HepG2 (cell line): ENCODE results near the gene ZNF616. TPM values are rescaled to one million over a fixed set of nuclear protein-coding genes. Genes with fewer than 3 reads are reported as not detected.

Source experiments
- ATF1 ChIP-seq: IDR thresholded peaks from 2 replicates; pipeline ENCODE4 v1.6.1; 2016; ENCODE audit warnings: mild to moderate bottlenecking, control low read depth
- CBX2 ChIP-seq, 2 experiments: fragments of 200-600 bp in 1 of 2; sonication (generic); formaldehyde crosslinking in 1 of 2; IDR thresholded peaks; 2 replicates each; pipeline versions ENCODE4 v1.7.0 to v1.8.1; 2018 to 2022; ENCODE audit warnings: low read depth in 2 of 2, low read length in 1 of 2, mild to moderate bottlenecking in 1 of 2, missing genetic modification reagents in 1 of 2
- KLF11 ChIP-seq: IDR thresholded peaks from 2 replicates; pipeline ENCODE4 v1.6.1; 2016; ENCODE audit warnings: missing compliant biosample characterization
- KMT2B ChIP-seq: IDR thresholded peaks from 2 replicates; pipeline ENCODE4 v1.6.1; 2016; ENCODE audit warnings: missing genetic modification reagents, missing compliant biosample characterization
- PHF5A ChIP-seq: IDR thresholded peaks from one replicate; pipeline ENCODE4 v1.6.1; 2018; ENCODE audit warnings: low read depth, missing genetic modification reagents; ENCODE audit not compliant: unreplicated experiment
- ZNF646 ChIP-seq: sonication (generic); formaldehyde crosslinking; IDR thresholded peaks from 2 replicates; pipeline ENCODE4 v1.9.0; 2021; ENCODE audit warnings: mild to moderate bottlenecking, missing genetic modification reagents
- polyA plus RNA-seq, 8 experiments: library from polyadenylated mRNA; depleted of rRNA in 3 of 8; stranded (reverse) in 7 of 8; unstranded in 1 of 8; fragments of >200 nt; fragmentation: Illumina TruSeq in 4 of 8; extraction: Trizol in 4 of 8; gene quantifications; 2 replicates each; pipeline versions ENCODE4 v1.2.1 to v1.2.3, GENCODE V29; 2011 to 2016; ENCODE audit warnings: low read depth in 4 of 8, missing spikeins in 1 of 8, mixed read lengths in 1 of 8; ENCODE audit not compliant: insufficient read depth in 1 of 8
- total RNA-seq, 5 experiments: library from RNA; depleted of rRNA; stranded (reverse); fragments of >200 nt; fragmentation: Illumina TruSeq; extraction: Trizol; gene quantifications; 2 replicates each; pipeline ENCODE4 v1.2.3, GENCODE V29; 2016; ENCODE audit warnings: low read depth in 1 of 5

The ZNF616 gene
- total and polyA plus RNA-seq, 2 of the 13 experiments (the other 11 are each of a cell fraction or from before 2014, with no cell fraction given), result 2.2 to 10.4 TPM

- TF ChIP-seq ZNF646 (CRISPR knock-in tag), result no peak
- TF ChIP-seq ATF1 (CRISPR knock-in tag), result no peak
- TF ChIP-seq CBX2 (IDR thresholded peaks at IDR 0.05; ENCODE audit: low read depth, low read length), result no peak
- TF ChIP-seq CBX2 (CRISPR knock-in tag; IDR thresholded peaks at IDR 0.05; ENCODE audit: low read depth), result no peak
- no peak for TF ChIP-seq KLF11 (CRISPR knock-in tag)
- no peak for TF ChIP-seq KMT2B
- no peak for TF ChIP-seq PHF5A (CRISPR knock-in tag)
Observed at GRCh38 chr19:52101866-52102562, 37.7 kb downstream of the ZNF616 start (continued).
